IMR-90 (cell line): ENCODE measurements around the gene COTL1. TPM values are rescaled to one million over a fixed set of nuclear protein-coding genes. Genes with fewer than 3 reads are reported as not detected.
A peak's percentile ranks its signal among the peaks of the same experiment; 100 is the strongest.

Experiments
- ATAC-seq: fragments of 200-7000 bp; cut with Tn5 transposase; 2 replicates; pipeline ENCODE4 v1.9.1; 2020; ENCODE audit warnings: low read depth, mild to moderate bottlenecking, moderate library complexity
- BruUV-seq: library from RNA; stranded (reverse); fragments of 400-500 nt; replicated peaks from 2 replicates; lab custom pipeline; 2021; lab: Mats Ljungman, UMichigan
- CTCF ChIA-PET: fragments of 300-600 bp; formaldehyde crosslinking; extraction: SDS; loops from one replicate; lab custom pipeline; 2021; ENCODE audit warnings: antibody characterized with exemption; lab: Yijun Ruan, JAX
- POLR2A ChIA-PET: fragments of 300-600 bp; sonication (Branson Sonifier 250); formaldehyde crosslinking; loops from one replicate; lab custom pipeline; 2022; ENCODE audit warnings: antibody characterized with exemption; ENCODE audit not compliant: unreplicated experiment; lab: Charles Lee
- DNase-seq: peaks from one replicate; pipeline ENCODE4 v3.0.0; 2013
- H2AFZ ChIP-seq: replicated peaks from 2 replicates; pipeline ENCODE3; 2013; ENCODE audit warnings: low read length, mild to moderate bottlenecking; ENCODE audit not compliant: poor library complexity
- H2AK5ac ChIP-seq: 2 replicates; pipeline ENCODE4 v1.6.1; 2013; ENCODE audit warnings: low read depth, low read length, inconsistent platforms
- H2AK9ac ChIP-seq: replicated peaks from 2 replicates; pipeline ENCODE3; 2013; ENCODE audit warnings: mild to moderate bottlenecking, low read depth, low read length, moderate library complexity; ENCODE audit not compliant: poor library complexity
- H2BK120ac ChIP-seq: 2 replicates; pipeline ENCODE4 v1.6.1; 2013; ENCODE audit warnings: low read depth, low read length, inconsistent platforms
- H2BK15ac ChIP-seq: 3 replicates; pipeline ENCODE4 v1.6.1; 2013; ENCODE audit warnings: low read depth, low read length, inconsistent platforms
- H2BK20ac ChIP-seq: 2 replicates; pipeline ENCODE4 v1.6.1; 2013; ENCODE audit warnings: low read depth, mild to moderate bottlenecking, inconsistent platforms, low read length, moderate library complexity
- H2BK5ac ChIP-seq: 2 replicates; pipeline ENCODE4 v1.6.1; 2013; ENCODE audit warnings: mild to moderate bottlenecking, low read depth, low read length, inconsistent platforms; ENCODE audit not compliant: poor library complexity, severe bottlenecking
- H3K14ac ChIP-seq: replicated peaks from 2 replicates; pipeline ENCODE4 v1.6.1; 2013; ENCODE audit warnings: low read depth, low read length, inconsistent platforms
- H3K18ac ChIP-seq: 2 replicates; pipeline ENCODE4 v1.6.1; 2013; ENCODE audit warnings: low read depth, low read length, control low read depth
- H3K23ac ChIP-seq: 2 replicates; pipeline ENCODE4 v1.6.1; 2013; ENCODE audit warnings: low read depth, low read length, inconsistent platforms
- H3K27ac ChIP-seq: 2 replicates; pipeline ENCODE4 v1.5.1; 2013; ENCODE audit warnings: mild to moderate bottlenecking, control low read depth, low read length; ENCODE audit not compliant: insufficient read depth
- H3K27me3 ChIP-seq: 2 replicates; pipeline ENCODE4 v1.6.1; 2013; ENCODE audit warnings: low read length; ENCODE audit not compliant: control insufficient read depth, insufficient read depth
- H3K36me3 ChIP-seq: 2 replicates; pipeline ENCODE4 v1.6.1; 2013; ENCODE audit warnings: low read length, mixed read lengths; ENCODE audit not compliant: control insufficient read depth, insufficient read depth
- H3K4ac ChIP-seq: 2 replicates; pipeline ENCODE4 v1.6.1; 2013; ENCODE audit warnings: low read depth, low read length, inconsistent platforms
- H3K4me1 ChIP-seq: 2 replicates; pipeline ENCODE4 v1.6.1; 2013; ENCODE audit warnings: low read length, mixed read lengths; ENCODE audit not compliant: control insufficient read depth, insufficient read depth
- H3K4me2 ChIP-seq: 2 replicates; pipeline ENCODE4 v1.6.1; 2013; ENCODE audit warnings: low read depth, mild to moderate bottlenecking, control low read depth, low read length, moderate library complexity
- H3K4me3 ChIP-seq: 2 replicates; pipeline ENCODE4 v1.5.1; 2013; ENCODE audit warnings: low read depth, mild to moderate bottlenecking, control low read depth, low read length, moderate library complexity; ENCODE audit not compliant: insufficient read depth
- H3K56ac ChIP-seq: 2 replicates; pipeline ENCODE4 v1.6.1; 2013; ENCODE audit warnings: low read length, inconsistent platforms; ENCODE audit not compliant: insufficient read depth; ENCODE audit errors: extremely low read depth
- H3K79me1 ChIP-seq, 2 experiments: 2 replicates each; pipeline ENCODE4 v1.6.1; 2013; ENCODE audit warnings: low read length in 2 of 2, inconsistent platforms in 1 of 2, low read depth in 1 of 2
- H3K9ac ChIP-seq: 2 replicates; pipeline ENCODE4 v1.6.1; 2013; ENCODE audit warnings: low read depth, low read length, control low read depth
- H3K9me1 ChIP-seq: 2 replicates; pipeline ENCODE4 v1.6.1; 2013; ENCODE audit warnings: low read length, inconsistent platforms; ENCODE audit not compliant: insufficient read depth
- H3K9me3 ChIP-seq: 2 replicates; pipeline ENCODE4 v1.6.1; 2013; ENCODE audit warnings: low read length; ENCODE audit not compliant: control insufficient read depth, insufficient read depth
- H4K20me1 ChIP-seq: 2 replicates; pipeline ENCODE4 v1.6.1; 2013; ENCODE audit warnings: low read length, inconsistent platforms; ENCODE audit not compliant: insufficient read depth
- H4K5ac ChIP-seq: 2 replicates; pipeline ENCODE4 v1.6.1; 2013; ENCODE audit warnings: mild to moderate bottlenecking, low read depth, low read length, control low read depth
- H4K8ac ChIP-seq, 2 experiments: 2 replicates each; pipeline ENCODE4 v1.6.1; 2013; ENCODE audit warnings: low read depth in 2 of 2, low read length in 2 of 2, control low read depth in 1 of 2, inconsistent platforms in 1 of 2
- H4K91ac ChIP-seq: 2 replicates; pipeline ENCODE4 v1.6.1; 2013; ENCODE audit warnings: low read depth, low read length, inconsistent platforms; ENCODE audit not compliant: insufficient read depth
- BHLHE40 ChIP-seq: fragments of 150-350 bp; IDR thresholded peaks from 2 replicates; pipeline ENCODE4 v1.6.1; 2016; ENCODE audit warnings: mild to moderate bottlenecking, low read depth, low read length
- CEBPB ChIP-seq: IDR thresholded peaks from 2 replicates; pipeline ENCODE4 v1.6.1; 2012; ENCODE audit warnings: low read depth, low read length, improper control_type of control experiment
- CHD1 ChIP-seq: IDR thresholded peaks from 2 replicates; pipeline ENCODE4 v1.6.1; 2012; ENCODE audit warnings: low read depth, low read length, improper control_type of control experiment
- CTCF ChIP-seq: conservative IDR thresholded peaks from 2 replicates; pipeline ENCODE4 v1.5.1; 2012; ENCODE audit warnings: mild to moderate bottlenecking, low read depth, low read length, improper control_type of control experiment
- FOS ChIP-seq: fragments of 150-350 bp; IDR thresholded peaks from 2 replicates; pipeline ENCODE4 v1.6.1; 2016; ENCODE audit warnings: low read depth, low read length
- MAFK ChIP-seq: IDR thresholded peaks from 2 replicates; pipeline ENCODE4 v1.6.1; 2012; ENCODE audit warnings: low read depth, low read length, improper control_type of control experiment
- MAZ ChIP-seq: IDR thresholded peaks from 2 replicates; pipeline ENCODE4 v1.6.1; 2012; ENCODE audit warnings: low read depth, mild to moderate bottlenecking, low read length, improper control_type of control experiment, moderate library complexity, borderline replicate concordance
- MXI1 ChIP-seq: IDR thresholded peaks from 2 replicates; pipeline ENCODE4 v1.6.1; 2012; ENCODE audit warnings: low read depth, mild to moderate bottlenecking, low read length, moderate library complexity, borderline replicate concordance
- NFE2L2 ChIP-seq: fragments of 150-350 bp; IDR thresholded peaks from 2 replicates; pipeline ENCODE4 v1.6.1; 2016; ENCODE audit warnings: low read depth, mild to moderate bottlenecking, low read length
- POLR2A ChIP-seq: IDR thresholded peaks from 2 replicates; pipeline ENCODE4 v1.6.1; 2012; ENCODE audit warnings: mild to moderate bottlenecking, low read depth, low read length
- RAD21 ChIP-seq: IDR thresholded peaks from 2 replicates; pipeline ENCODE4 v1.6.1; 2012; ENCODE audit warnings: low read length, improper control_type of control experiment
- RCOR1 ChIP-seq: IDR thresholded peaks from 2 replicates; pipeline ENCODE4 v1.6.1; 2012; ENCODE audit warnings: mild to moderate bottlenecking, low read length, improper control_type of control experiment; ENCODE audit not compliant: insufficient replicate concordance
- RFX5 ChIP-seq: IDR thresholded peaks from 2 replicates; pipeline ENCODE4 v1.8.0; 2012; ENCODE audit warnings: low read depth, mild to moderate bottlenecking, low read length, moderate library complexity
- SMC3 ChIP-seq: fragments of 150-350 bp; IDR thresholded peaks from 2 replicates; pipeline ENCODE4 v1.6.1; 2016; ENCODE audit warnings: low read depth, mild to moderate bottlenecking, antibody characterized with exemption, low read length, moderate library complexity
- USF2 ChIP-seq: fragments of 150-350 bp; IDR thresholded peaks from 2 replicates; pipeline ENCODE4 v1.6.1; 2017; ENCODE audit warnings: mild to moderate bottlenecking, antibody characterized with exemption, low read length, low read depth
- WGBS, 2 experiments: methylation state at CpG; one replicate each; pipeline versions ENCODE4 v1.1.5 to v1.1.7; 2013; ENCODE audit warnings: missing lambda C conversion rate in 2 of 2; ENCODE audit not compliant: insufficient read length in 1 of 2; ENCODE audit errors: extremely low coverage in 2 of 2; 5-methylcytosine and 5-hydroxymethylcytosine counted together
- dilution Hi-C: fragments of 300-500 bp; cut with HindIII; formaldehyde crosslinking; loops from one replicate; pipeline ENCODE4 v1.14.3; 2018; ENCODE audit warnings: low sequenced_read_pairs; ENCODE audit not compliant: unreplicated experiment
- in situ Hi-C: fragments of 300-500 bp; cut with MboI; formaldehyde crosslinking; loops from 3 replicates; pipeline ENCODE4 v1.14.3; 2019; ENCODE audit warnings: low sequenced_read_pairs, inconsistent platforms, mixed read lengths
- intact Hi-C: fragments of 100-400 bp; cut with micrococcal nuclease; formaldehyde crosslinking; loops from 2 replicates; pipeline ENCODE4 v1.10.0; 2022
- polyA plus RNA-seq, 3 experiments: library from polyadenylated mRNA; depleted of rRNA; stranded (reverse); fragments of >200 nt; gene quantifications; 2 replicates each; pipeline ENCODE4 v1.2.3, GENCODE V29; 2012; ENCODE audit warnings: low replicate concordance in 1 of 3
- total RNA-seq: library from RNA; depleted of rRNA; stranded (reverse); fragments of >200 nt; gene quantifications from 2 replicates; pipeline ENCODE4 v1.2.3, GENCODE V29; 2012
- TF ChIP-seq, protein P1 (sequence below): fragments of 150-350 bp; IDR thresholded peaks from 2 replicates; pipeline ENCODE4 v1.6.1; 2016; ENCODE audit warnings: low read depth, mild to moderate bottlenecking, low read length, moderate library complexity, borderline replicate concordance

Gene COTL1
- total and polyA plus RNA-seq, 2 of the 4 experiments (the other 2 are of a cell fraction), result 144 to 258 TPM

GRCh38 chr16:84607694-84608093 lies 10.2 kb downstream of the COTL1 start:
- no peak overlapping the region for H3K4me3 ChIP-seq

More at GRCh38 chr16:84607694-84608093, 10.2 kb downstream of the COTL1 start:
- H3K14ac ChIP-seq, result no peak overlapping the region
- POLR2A ChIA-PET, result no interaction called here
- H4K91ac ChIP-seq, result no peak overlapping the region
- H3K56ac ChIP-seq, result no peak overlapping the region
- peaks cover 5 to 89% of the 10 kb centered on the region in 2 experiments; a peak in 3 of 4 replicates for H3K79me1 ChIP-seq
- DNase-seq (no peak), ATAC-seq (no peak)
- peaks cover 27% of the 10 kb centered on the region for H3K36me3 ChIP-seq
- H3K27me3 ChIP-seq, result no peaks in the 10 kb centered on the region
- no peak overlapping the region for H2BK15ac ChIP-seq
- WGBS, 2 experiments, result 69% methylated on average over 3 of the region's 7 CpGs; no CpG with 5 or more reads in 1 of the 2 experiments
- no peak overlapping the region for H3K27ac ChIP-seq
- no TSS peak for BruUV-seq
- peaks cover 32% of the 10 kb centered on the region for H3K9me1 ChIP-seq
- H2AK9ac ChIP-seq, result no peak overlapping the region
- CTCF ChIA-PET, result no interaction called here
- dilution Hi-C loops, result no loop called here
- intact Hi-C loops, result no loop called here
- in situ Hi-C loops, result no loop called here
- no peak overlapping the region for H2AK5ac ChIP-seq
- no peak overlapping the region for H3K4ac ChIP-seq
- H4K5ac ChIP-seq, result no peak overlapping the region
- TF ChIP-seq NFE2L2, result no peak
- TF ChIP-seq FOS, result no peak
- TF ChIP-seq MXI1, result no peak
- no peak for TF ChIP-seq POLR2A
- no peak for TF ChIP-seq CHD1
- no peak for TF ChIP-seq RFX5
- TF ChIP-seq SMC3, result no peak
- TF ChIP-seq USF2, result no peak
- no peak for TF ChIP-seq RCOR1
- no peak for TF ChIP-seq MAZ
- TF ChIP-seq MAFK, result no peak
- no peak for TF ChIP-seq CEBPB
- no peak for TF ChIP-seq CTCF
- no peak for TF ChIP-seq RAD21
- no peak for TF ChIP-seq BHLHE40
- TF ChIP-seq, protein P1, sequence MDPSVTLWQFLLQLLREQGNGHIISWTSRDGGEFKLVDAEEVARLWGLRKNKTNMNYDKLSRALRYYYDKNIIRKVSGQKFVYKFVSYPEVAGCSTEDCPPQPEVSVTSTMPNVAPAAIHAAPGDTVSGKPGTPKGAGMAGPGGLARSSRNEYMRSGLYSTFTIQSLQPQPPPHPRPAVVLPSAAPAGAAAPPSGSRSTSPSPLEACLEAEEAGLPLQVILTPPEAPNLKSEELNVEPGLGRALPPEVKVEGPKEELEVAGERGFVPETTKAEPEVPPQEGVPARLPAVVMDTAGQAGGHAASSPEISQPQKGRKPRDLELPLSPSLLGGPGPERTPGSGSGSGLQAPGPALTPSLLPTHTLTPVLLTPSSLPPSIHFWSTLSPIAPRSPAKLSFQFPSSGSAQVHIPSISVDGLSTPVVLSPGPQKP, result no peak
- H3K9me3 ChIP-seq, result peaks cover 4% of the 10 kb centered on the region; the same call in 1 of the 2 replicates
- H3K9ac ChIP-seq, result no peak overlapping the region
- peak overlapping the region; percentile 3 for H2BK5ac ChIP-seq
- H3K4me2 ChIP-seq, result no peak overlapping the region
- H3K4me1 ChIP-seq, result peaks cover 23% of the 10 kb centered on the region
- H2AFZ ChIP-seq, result peak overlapping the region; percentile 10
- peaks cover 99% of the 10 kb centered on the region for H4K20me1 ChIP-seq
- peak overlapping the region in 1 of 2 experiments; percentile 27; a peak in 1 of 4 replicates for H4K8ac ChIP-seq
- H3K18ac ChIP-seq, result no peak overlapping the region
- 0 out of 2 replicates have a peak overlapping the region, but pooled peaks have one; percentile 3 for H3K23ac ChIP-seq
- H2BK20ac ChIP-seq, result no peak overlapping the region
- H2BK120ac ChIP-seq, result no peak overlapping the region
